K562 (cell line): ENCODE data around the gene LATS2.

ENCODE experiments used
- FOXP1 ChIP-seq: sonication (generic); formaldehyde crosslinking; IDR thresholded peaks from 2 replicates; pipeline ENCODE4 v1.8.0; 2022; ENCODE audit warnings: mild to moderate bottlenecking, missing genetic modification reagents
- IRF2 ChIP-seq: sonication (generic); formaldehyde crosslinking; IDR thresholded peaks from 2 replicates; pipeline ENCODE4 v1.8.1; 2022; ENCODE audit warnings: mild to moderate bottlenecking, missing genetic modification reagents
- KDM1A ChIP-seq, 2 experiments: fragments of 450-650 bp; IDR thresholded peaks; 2 replicates each; pipeline ENCODE4 v1.6.1; 2016; ENCODE audit warnings: mild to moderate bottlenecking in 2 of 2
- POLR2A ChIP-seq: fragments of 450-650 bp; conservative IDR thresholded peaks from 2 replicates; pipeline ENCODE4 v1.6.1; 2016
- POLR2AphosphoS5 ChIP-seq: IDR thresholded peaks from 2 replicates; pipeline ENCODE4 v1.6.1; 2011; ENCODE audit warnings: mild to moderate bottlenecking, low read depth, low read length, moderate library complexity; ENCODE audit not compliant: control insufficient read depth, insufficient read depth
- RAD51 ChIP-seq: fragments of 450-650 bp; IDR thresholded peaks from 2 replicates; pipeline ENCODE4 v1.7.1; 2016; ENCODE audit warnings: low read depth, mild to moderate bottlenecking, borderline replicate concordance
- SIN3A ChIP-seq, 2 experiments: fragments of 150-350 bp in 1 of 2; IDR thresholded peaks; 2 replicates each; pipeline ENCODE4 v1.6.1; 2011 to 2016; ENCODE audit warnings: borderline replicate concordance in 2 of 2, low read depth in 2 of 2, low read length in 2 of 2, mild to moderate bottlenecking in 2 of 2, moderate library complexity in 2 of 2; ENCODE audit not compliant: control insufficient read depth in 1 of 2
- SP1 ChIP-seq: sonication (generic); formaldehyde crosslinking; IDR thresholded peaks from 2 replicates; pipeline ENCODE4 v1.8.1; 2022; ENCODE audit warnings: mild to moderate bottlenecking, missing genetic modification reagents
- TAF7 ChIP-seq: fragments of 450-650 bp; IDR thresholded peaks from 2 replicates; pipeline ENCODE4 v1.6.1; 2016; ENCODE audit warnings: missing genetic modification characterization, missing compliant biosample characterization
- ZNF707 ChIP-seq: fragments of 250-450 bp; sonication (Bioruptor Pico); conservative IDR thresholded peaks from 2 replicates; pipeline ENCODE4 v1.8.0; 2022; ENCODE audit warnings: inconsistent platforms, mild to moderate bottlenecking, moderate library complexity
- TF ChIP-seq, protein P1 (sequence below): fragments of 250-450 bp; sonication (Bioruptor Pico); IDR thresholded peaks from 2 replicates; pipeline ENCODE4 v1.8.0; 2021; ENCODE audit warnings: moderate library complexity, mild to moderate bottlenecking, inconsistent platforms
- TF ChIP-seq, protein P2 (sequence below): sonication (generic); formaldehyde crosslinking; IDR thresholded peaks from 2 replicates; pipeline ENCODE4 v1.8.1; 2022; ENCODE audit warnings: missing genetic modification reagents
- TF ChIP-seq, protein P3 (sequence below), 3 experiments: IDR thresholded peaks in 2 of 3; conservative IDR thresholded peaks in 1 of 3; 2 replicates each; pipeline ENCODE4 v1.5.1; 2011 to 2012; ENCODE audit warnings: low read length in 3 of 3, mild to moderate bottlenecking in 3 of 3, control low read depth in 2 of 3, improper control_type of control experiment in 1 of 3, inconsistent platforms in 1 of 3, low read depth in 1 of 3, mixed read lengths in 1 of 3, moderate library complexity in 1 of 3; ENCODE audit not compliant: insufficient read depth in 2 of 3

DNA sequence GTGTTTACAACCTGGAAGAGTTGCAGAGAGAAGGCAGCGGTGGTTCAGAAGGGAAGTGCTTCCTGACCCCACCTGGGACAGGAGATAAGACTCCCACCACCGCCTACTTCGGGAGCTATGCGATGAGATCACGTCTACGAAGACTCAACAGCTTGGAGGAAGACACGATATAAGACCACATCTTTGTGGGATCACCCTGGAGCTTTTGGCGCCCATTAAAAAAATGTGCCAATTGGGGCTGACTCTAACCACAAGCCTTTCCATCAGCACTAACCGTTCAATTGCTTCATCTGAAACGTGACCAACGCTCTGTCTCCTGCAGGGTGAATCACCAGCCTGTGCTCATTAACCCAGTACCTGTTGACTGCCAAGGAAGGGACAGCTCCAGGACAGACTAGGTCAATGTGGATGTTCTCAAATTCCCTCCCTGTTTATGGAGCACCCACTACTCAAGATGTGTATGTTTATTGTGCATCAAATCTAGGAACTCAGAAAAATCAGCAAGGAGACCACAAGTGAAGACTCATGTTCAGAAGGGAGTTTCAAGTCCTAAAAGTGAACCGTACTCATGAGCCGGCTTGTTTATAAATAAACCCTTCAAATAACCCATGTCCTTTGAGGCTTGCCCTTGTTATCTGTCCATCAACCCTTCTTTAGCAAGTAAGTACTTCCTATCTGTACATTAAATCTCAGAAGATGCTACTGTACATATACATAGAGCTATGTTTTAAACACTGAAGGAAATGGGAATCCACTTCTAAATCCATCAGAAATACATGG lies 67.5 kb downstream of the LATS2 start:
- TF ChIP-seq POLR2A, result no peak
- TF ChIP-seq, protein P1, sequence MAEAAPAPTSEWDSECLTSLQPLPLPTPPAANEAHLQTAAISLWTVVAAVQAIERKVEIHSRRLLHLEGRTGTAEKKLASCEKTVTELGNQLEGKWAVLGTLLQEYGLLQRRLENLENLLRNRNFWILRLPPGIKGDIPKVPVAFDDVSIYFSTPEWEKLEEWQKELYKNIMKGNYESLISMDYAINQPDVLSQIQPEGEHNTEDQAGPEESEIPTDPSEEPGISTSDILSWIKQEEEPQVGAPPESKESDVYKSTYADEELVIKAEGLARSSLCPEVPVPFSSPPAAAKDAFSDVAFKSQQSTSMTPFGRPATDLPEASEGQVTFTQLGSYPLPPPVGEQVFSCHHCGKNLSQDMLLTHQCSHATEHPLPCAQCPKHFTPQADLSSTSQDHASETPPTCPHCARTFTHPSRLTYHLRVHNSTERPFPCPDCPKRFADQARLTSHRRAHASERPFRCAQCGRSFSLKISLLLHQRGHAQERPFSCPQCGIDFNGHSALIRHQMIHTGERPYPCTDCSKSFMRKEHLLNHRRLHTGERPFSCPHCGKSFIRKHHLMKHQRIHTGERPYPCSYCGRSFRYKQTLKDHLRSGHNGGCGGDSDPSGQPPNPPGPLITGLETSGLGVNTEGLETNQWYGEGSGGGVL (CRISPR knock-in tag), result no peak
- no peak for TF ChIP-seq FOXP1 (CRISPR knock-in tag)
- TF ChIP-seq TAF7, result no peak
- no peak for TF ChIP-seq KDM1A (IDR thresholded peaks at IDR 0.05)
- no peak for TF ChIP-seq ZNF707 (CRISPR knock-in tag)
- TF ChIP-seq IRF2 (CRISPR knock-in tag), result no peak
- no peak for TF ChIP-seq SP1 (CRISPR knock-in tag)
- TF ChIP-seq, protein P2, sequence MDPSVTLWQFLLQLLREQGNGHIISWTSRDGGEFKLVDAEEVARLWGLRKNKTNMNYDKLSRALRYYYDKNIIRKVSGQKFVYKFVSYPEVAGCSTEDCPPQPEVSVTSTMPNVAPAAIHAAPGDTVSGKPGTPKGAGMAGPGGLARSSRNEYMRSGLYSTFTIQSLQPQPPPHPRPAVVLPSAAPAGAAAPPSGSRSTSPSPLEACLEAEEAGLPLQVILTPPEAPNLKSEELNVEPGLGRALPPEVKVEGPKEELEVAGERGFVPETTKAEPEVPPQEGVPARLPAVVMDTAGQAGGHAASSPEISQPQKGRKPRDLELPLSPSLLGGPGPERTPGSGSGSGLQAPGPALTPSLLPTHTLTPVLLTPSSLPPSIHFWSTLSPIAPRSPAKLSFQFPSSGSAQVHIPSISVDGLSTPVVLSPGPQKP, result no peak
- no peak for TF ChIP-seq SIN3A (IDR thresholded peaks at IDR 0.05; ENCODE audit: borderline replicate concordance in 2 of 2, control insufficient read depth in 1 of 2, low read depth in 2 of 2, low read length in 2 of 2)
- TF ChIP-seq, protein P3, sequence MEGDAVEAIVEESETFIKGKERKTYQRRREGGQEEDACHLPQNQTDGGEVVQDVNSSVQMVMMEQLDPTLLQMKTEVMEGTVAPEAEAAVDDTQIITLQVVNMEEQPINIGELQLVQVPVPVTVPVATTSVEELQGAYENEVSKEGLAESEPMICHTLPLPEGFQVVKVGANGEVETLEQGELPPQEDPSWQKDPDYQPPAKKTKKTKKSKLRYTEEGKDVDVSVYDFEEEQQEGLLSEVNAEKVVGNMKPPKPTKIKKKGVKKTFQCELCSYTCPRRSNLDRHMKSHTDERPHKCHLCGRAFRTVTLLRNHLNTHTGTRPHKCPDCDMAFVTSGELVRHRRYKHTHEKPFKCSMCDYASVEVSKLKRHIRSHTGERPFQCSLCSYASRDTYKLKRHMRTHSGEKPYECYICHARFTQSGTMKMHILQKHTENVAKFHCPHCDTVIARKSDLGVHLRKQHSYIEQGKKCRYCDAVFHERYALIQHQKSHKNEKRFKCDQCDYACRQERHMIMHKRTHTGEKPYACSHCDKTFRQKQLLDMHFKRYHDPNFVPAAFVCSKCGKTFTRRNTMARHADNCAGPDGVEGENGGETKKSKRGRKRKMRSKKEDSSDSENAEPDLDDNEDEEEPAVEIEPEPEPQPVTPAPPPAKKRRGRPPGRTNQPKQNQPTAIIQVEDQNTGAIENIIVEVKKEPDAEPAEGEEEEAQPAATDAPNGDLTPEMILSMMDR (IDR thresholded peaks at IDR 0.05 in 2 of 3, conservative IDR thresholded peaks at IDR 0.05 in 1 of 3; ENCODE audit: insufficient read depth in 2 of 3, low read depth in 1 of 3, low read length in 3 of 3), result no peak
- peak; percentile 54; the same call in 1 of the 2 replicates for TF ChIP-seq POLR2AphosphoS5
- no peak for TF ChIP-seq RAD51
